HUDEP-2 (cell line): ENCODE results near the gene PRICKLE2.

Source experiments
- DNase-seq, 76 experiments: peaks; one replicate each; lab custom pipeline; 2025; ENCODE audit not compliant: unreplicated experiment in 76 of 76; lab: John Stamatoyannopoulos, UW

The PRICKLE2 gene

DNA sequence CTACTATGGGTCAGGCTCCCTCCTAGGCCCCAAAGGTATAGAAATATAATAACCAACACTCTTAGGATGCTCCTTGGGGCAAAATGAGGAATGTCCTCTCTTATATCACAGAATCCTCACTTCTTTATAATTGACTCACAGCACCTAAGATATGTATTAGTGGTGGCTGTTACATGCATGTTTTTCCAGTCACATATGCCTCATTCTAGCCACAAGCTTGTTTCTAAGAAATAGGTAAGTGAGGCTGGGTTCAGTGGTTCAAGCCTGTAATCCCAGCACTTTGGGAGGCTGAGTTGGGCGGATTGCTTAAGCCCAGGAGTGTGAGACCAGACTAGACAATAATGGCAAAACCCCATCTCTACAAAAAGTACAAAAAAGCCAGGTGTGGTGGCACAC lies 144.0 kb downstream of the PRICKLE2 start:
- no peak for DNase-seq

DNA sequence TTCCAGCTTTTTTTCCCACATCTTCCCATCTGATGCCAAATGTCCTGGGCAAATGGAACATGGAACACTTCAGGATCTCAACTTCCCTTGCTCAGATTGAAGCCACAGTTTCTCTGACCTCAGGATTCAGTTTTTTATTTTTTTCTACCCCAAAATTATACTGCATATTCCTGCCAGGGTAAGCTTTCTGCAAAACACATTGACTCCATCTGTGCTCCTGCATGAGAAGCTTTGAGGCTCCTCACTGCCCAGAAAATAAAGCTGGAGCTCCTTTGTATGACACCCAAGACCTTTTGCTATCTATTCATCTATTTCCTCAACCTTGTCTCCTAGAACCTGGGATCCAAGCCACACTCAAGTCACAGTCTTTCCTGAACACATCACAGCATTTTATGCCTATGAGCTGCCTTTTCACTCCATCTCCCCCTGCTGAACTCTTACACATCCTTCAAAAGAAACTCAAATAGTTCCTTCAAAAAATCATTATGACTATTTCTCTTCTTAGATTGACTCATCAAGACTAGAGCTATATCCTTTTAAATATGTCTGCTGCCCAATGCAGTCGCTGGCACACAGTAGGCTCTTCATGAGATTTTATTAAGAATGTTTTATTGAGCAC lies 144.5 kb downstream of the PRICKLE2 start:
- no peak for DNase-seq

DNA sequence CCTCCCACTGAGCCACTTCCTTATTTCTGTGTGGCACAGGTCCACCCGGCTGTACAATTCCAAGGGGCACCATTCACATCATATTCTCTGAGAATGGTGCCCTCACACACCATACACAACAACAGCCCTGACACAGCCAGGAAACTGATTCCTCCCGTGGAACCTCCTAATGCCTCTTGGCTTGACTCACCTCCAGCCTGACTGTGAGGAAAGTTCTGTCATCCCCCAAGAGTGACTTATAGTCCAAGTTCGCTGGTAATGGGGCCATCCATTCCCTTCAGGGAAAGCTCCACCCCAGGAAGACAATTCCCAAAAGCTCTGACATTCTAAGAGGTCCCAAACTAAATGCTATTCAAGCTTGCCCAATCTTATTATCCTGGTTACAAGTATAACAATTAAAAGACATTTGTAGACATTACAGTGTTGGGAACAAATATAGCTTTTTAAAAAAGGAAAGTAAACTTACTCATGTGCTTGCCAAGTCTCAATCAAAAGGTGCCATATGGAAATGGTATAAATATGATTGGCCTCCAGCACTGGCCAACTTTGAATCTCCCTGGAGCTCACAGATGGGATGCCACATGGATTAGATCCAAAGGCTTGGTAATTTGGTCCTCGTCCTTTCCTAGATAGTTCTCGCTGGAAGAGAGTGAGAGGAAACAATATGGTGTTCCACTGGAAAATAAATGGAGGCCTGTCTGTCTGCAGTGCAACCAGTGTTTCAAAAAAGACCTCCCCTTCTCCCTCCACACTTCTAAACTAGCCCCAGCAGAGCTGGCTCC lies 145.7 kb downstream of the PRICKLE2 start:
- no peak for DNase-seq

DNA sequence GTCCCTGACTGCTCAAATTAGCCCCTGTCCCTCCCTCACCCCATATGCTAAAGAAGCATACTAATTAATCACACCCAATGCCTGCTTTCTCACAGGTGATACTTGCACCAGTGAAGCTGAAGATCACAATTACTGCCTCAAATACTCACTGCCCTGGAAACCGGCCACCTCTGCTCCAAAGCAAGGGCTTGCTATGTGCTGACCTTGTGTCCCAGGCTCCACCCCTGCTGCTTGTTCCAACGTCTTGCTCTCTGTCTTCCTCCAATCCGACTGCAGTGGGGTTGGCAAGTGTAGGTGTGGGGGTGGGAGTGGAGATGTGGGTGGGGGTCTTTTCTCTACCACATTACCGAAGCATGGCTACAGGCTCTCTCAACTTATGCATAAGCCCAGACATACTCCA lies 146.3 kb downstream of the PRICKLE2 start:
- DNase-seq, result no peak

DNA sequence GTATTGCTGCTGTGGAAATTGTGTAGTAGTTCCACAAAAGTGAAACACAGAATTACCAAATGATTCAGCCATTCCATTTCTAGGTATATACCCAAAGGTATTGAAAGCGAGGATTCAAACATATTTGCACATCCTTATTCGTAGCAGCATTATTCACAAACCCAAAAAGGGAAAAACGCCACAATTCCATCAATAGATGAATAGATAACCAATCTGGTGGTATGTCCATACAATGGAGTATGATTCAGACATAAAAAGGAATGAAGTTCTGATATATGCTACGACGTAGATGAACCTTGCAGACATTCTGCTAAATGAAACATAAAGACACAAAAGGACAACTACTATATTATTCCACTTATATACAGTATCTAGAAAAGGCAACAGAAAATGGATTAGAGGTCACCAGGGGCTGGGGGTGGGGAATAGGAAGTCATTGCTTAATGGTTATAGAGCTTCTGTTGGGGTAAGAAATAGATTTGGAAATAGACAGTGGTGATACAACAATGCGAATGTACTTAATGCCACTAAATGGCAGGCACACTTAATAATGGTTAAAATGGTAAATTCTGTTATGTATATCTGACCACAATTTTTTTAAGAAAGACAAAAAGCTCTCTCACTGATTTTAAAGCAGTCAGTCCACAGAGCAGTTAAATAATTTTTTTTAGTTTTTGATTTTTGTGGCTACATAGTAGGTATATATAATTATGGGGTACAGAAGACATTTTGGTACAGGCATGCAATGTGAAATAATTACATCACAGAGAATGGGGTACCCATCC lies 150.2 kb downstream of the PRICKLE2 start:
- DNase-seq, result no peak

DNA sequence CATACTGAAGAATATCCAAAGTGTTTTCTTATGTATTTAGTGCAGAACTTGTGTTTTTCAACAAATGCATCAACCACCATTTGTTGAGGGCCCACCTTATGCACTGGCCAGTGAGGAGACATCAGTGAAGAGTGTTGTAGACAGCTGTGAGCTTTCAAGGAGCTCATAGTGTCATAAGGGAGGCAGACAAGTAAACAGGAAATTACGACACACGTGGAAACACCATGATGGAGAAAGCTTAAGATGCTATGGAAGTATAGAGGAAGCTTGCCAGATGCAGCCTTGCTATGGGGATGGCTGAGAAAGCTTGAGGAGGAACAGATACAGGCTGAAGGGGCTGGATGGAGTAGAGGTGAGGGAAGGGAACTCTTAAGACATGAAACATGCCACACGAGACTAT lies 151.2 kb downstream of the PRICKLE2 start:
- no peak for DNase-seq

DNA sequence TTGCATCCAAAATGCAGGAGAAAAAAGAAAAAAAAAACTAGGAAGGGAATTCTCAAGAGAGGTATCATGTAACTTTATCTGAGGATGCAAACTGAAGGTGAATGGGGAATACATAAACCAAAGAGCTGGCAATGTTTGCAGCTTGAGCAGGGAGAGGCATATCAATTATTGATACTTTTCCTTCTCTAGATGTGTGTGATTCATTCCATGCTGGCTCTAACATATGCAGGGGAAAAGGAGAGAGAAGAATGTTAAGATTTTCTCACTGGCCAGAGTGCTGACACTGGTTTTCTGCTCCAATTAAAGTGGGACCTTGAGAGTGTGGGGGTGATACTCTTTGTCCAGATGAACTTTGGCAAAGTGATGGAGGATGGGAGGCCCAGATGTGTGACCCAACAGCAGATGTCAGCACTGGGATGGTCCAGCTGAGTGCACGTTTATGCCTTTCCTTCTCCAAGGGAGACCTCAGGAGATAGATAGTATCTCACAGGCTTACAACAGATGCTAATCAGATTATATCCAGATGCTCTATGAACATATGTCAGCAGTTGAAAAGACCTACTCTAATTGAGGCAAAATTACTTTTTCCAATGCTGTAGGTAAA lies 152.0 kb downstream of the PRICKLE2 start:
- DNase-seq, result no peak

DNA sequence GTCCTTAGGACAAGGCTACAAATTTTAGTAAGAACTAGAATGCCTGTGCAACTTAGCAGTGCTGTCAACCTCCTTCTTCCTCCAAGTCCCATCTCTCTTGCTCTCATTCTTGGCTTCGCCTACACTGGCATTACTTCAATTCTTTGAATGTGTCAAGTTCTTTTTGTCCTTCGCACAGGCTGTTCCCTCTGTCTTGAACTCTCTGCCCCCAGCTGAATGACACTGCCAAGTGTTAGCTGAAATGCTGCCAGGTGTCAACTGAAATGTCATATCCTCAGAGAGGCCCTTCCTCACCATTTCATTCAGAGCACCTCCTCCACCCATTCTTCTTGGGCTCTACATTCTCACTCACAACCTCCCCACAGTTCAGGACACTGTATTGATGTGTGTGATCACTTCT lies 153.1 kb downstream of the PRICKLE2 start:
- no peak for DNase-seq

DNA sequence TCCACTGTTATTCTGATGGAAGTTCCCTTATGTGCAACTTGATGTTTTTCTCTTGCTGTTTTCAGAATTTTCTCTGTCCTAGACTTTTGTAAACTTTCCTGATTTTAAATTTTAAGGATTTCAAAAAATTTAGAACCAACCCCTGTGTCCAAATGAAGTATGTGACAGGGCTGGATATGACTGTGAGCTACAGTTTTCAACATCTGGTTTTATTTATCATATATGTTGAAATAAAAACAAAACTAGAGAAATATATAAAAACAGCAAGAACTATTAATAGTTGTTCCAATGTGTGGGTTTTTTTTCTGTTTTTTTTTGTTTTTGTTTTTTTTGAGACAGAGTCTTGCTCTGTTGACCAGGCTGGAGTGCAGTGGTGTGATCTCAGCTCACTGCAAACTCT lies 154.6 kb downstream of the PRICKLE2 start:
- no peak for DNase-seq

DNA sequence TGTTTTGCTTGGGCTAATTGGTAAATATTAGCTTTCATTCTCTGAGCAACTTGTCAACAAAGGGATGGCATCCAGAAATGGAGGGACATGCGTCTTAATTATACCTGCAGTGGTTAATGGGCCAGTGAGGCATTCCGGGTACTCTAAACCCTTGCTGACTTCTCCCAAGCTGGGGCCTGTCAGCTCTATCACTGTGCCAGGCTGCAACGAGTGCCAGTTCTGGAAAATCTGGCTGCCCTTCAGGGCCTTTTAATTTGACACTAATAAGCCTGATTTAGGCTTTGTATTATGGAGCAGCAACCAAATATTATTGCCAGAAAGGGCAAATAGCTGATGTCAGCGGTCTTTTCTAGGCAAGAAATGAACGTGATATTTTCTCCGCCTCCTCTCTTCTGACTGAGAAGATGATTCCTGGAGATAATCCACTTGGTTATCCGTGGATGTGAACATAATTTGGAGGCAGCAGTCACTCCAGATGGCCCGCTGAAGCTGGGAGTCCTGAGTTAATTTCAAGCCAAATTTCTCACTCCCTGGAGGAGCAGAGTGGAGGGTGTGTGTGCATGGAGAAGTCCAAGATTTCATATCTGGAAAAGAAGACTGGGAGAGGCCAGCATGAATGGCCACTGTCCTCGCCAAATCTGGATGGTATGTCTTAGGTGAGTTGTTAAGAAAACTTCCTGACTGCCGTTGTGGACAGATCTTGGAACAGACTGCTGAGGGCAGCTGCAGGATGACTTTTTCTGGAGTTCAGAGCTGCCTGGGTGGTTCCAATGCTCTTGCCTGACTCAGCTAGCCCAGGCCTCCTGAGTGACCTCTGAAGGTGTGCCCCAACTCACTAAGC lies 157.5 kb downstream of the PRICKLE2 start:
- DNase-seq, result no peak

DNA sequence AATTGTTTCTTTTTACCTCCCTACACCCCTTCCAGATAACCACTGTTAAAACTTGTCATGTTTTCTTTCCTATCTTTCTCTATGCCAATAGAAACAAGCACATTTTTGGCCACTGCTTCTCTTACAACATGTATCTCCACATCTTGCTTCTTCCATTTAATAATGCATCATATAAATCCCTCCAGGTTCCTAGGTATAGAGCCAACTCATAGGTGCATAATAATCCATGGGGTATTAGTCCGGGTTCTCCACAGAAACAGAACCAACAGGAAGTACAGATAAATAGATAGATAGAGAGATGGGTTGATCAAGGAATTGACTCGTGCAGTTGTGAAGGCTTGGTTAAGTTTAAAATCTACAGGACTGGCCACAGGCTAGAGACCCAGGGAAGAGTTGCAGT lies 160.5 kb downstream of the PRICKLE2 start:
- no peak for DNase-seq

DNA sequence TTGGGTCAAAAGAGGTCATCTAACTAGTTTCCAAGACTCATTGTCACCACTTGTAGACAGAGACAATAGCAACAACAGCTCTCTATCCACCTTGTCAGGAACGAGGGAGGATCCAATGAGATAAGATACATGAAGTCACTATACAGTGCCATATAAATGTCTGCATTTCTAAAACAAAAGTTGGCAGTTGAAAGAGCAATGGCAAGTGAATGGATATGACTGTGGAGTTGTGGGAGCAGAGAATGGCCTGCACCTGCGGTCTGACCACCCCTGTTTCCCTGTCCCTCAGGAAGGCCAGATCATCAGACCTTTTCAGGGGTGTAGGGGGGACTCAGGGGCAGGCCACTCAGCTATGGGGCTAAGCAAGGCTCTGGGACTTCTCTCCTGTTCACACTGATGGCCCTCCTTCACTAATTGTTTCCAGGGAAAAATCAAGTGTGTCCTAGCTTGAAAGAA lies 161.3 kb downstream of the PRICKLE2 start:
- no peak for DNase-seq

DNA sequence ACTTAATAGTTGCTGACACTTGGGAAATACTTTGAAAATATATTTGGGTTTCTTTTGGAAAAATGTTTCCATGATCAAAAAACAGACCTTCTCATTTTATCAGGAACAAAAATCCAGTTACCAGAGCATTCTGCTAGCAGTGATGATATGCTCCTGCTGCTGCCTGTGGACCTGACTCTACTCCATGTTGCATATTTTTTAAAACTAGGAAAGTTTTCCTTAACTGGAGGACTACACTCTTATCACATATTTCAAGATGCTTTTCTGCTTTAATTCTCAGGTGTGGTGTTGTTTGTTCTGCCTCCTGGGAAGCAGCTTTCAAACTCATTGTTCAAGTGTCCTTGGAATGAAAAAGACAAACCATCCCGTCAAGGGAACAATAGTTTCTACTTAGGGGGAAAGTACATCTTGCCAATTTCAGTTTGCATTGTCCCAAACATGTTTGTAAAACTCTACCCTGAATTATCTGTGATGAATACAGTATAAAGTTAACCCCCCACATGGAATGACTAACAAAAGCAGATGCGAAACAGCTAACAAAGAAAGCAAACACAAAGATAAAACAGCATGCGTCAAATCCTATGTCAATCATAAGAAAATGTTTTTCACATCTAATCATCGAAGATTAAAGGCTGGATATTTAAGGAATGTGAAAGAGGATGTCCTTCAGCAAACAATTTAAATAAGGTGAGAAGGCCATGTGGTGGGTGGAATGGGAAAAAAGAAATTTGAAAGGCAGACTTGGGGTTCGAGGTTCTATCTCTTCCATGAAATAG lies 161.9 kb downstream of the PRICKLE2 start:
- peak in 1 of 76 experiments; percentile 0 for DNase-seq

DNA sequence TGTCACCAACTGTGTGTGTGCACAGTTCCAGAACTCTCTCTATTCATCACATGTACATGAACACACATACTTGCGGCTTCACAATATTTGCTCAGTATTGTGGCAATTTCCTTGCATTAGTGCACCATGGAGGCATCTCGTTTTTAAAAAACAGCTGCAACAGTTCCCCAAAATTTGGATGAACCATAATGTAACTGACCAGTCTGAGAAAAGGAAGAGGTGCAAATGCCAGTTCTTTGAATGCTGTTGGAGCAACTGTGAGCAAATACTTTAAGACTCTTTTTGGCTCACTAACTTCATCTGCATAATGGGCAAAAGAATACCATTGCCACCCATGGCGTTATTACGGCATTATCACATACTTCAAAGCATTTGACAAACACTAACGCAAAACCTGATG lies 163.6 kb downstream of the PRICKLE2 start:
- no peak for DNase-seq

DNA sequence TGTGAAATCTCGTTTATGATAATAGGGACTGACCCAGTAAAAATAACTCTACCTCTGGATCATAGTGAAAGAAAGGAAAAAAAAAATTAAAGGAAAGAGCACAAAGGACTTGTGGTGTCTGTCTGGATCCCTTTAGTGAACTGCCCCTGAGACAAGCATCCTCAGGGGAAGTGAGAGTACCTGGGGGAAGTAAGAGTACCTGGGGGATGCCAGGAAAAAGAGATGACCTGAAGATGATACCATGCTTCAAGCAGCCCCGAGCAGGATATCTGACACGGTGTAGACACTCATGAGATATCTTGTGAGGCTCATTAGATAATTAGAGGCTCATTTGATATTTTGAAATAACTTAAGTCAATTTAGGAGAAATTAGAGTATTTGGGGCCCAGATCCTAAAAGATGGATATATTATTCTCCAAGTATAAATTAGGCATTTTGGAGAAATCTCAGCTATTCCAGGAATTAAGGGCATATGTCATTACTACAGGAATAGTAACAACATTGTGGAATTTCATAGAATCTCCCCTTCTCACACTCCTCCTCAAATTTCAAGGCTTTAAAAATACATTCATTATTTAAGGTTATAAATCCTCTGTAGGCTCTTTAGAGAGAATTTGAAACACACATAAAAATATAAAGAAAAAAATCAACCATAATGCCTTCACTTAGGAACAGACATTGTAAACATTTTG lies 165.6 kb downstream of the PRICKLE2 start:
- no peak for DNase-seq

DNA sequence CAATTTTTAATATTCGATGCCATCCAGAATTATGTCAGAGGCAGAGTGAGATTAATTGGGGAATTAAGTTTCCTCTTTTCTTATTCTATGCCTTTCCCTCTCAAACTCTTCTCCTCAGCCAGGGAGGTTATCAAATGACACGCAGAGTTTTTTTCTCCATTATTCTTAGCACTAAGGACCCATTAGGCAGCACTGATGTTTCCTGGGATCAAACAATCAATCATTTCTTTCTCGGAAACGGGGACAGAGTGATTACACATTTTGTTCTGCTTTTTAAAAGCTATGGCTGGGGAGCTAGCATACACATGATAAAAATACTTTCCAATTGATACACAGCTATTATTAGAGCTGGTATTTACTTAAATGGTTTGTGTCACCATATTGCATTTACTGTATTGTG lies 166.7 kb downstream of the PRICKLE2 start:
- DNase-seq, result no peak

DNA sequence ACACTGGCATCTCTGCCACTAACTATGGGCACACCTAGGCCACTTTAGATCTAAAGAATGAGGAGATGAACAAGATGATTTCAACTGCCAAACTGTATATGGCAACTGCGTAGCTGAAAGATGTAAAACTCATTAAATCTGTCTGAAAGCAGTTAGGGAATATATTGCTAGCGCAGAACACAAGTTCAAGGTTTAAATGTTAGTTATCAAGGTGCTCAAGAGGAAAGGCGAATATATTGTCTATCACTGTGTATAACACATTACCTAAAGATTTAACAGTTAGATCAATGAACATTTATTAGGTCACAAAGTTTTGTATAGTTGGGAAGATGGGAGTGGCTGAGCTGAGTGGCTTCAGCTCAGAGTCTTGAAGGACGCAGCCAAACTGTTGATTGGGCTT lies 168.0 kb downstream of the PRICKLE2 start:
- DNase-seq, result no peak

DNA sequence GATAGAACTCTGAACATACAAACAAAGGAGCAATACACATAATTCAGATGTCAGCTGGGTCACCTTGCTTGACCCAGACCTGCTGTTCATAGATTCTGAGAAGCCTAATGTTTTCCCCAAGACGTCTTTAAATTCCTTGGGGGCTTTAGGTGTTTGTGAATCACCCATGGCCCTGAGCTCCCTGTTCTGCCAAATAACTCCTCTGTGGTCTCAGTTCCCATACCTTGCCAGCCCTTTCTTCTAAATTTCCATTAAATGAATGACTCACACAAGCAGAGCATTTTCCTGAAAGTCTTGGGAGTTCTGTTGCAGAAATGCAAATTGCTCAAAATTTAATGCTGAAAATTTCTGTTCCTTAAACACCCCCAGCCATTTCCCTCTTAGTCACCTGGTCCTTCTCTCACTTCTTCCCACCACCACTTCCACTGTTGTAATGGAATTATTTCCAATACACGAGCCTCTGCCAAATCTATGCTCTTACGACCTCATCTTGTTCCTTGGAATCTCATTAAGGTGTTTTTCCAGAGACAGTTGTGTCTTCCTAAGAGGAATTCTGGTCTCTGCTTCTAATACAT lies 168.6 kb downstream of the PRICKLE2 start:
- no peak for DNase-seq

DNA sequence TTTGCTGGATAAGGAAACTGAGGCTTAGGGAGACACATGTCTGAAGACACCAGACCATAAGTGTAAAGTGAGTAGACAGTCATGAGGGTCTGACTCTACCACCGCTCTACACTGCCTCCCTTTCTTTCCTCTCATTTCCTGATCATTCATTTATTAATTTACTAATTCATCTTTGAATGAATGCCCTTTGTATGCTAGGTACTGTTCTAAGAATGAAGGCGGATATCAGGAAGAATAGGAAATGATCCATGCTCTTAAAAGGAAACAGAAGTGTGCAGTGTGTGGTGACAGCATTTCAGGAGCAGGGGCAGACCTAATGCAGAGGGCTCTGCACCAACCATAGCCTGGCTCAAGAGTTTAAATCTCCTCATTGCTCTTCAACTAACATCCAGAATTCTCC lies 170.2 kb downstream of the PRICKLE2 start:
- no peak for DNase-seq
